Panc1 (cell line): Measurements from ENCODE around the gene EMILIN2.

Source experiments
- CTCF ChIP-seq: fragments of 450-650 bp; IDR thresholded peaks from 2 replicates; pipeline ENCODE4 v1.5.1; 2017; ENCODE audit warnings: mild to moderate bottlenecking
- POLR2AphosphoS5 ChIP-seq: IDR thresholded peaks from 2 replicates; pipeline ENCODE4 v1.6.1; 2012; ENCODE audit warnings: mild to moderate bottlenecking, low read depth, low read length, moderate library complexity
- REST ChIP-seq, 2 experiments: IDR thresholded peaks; 2 replicates each; pipeline ENCODE4 v1.6.1; 2011 to 2012; ENCODE audit warnings: low read depth in 2 of 2, control low read depth in 1 of 2, low read length in 1 of 2, mild to moderate bottlenecking in 1 of 2, moderate library complexity in 1 of 2; ENCODE audit not compliant: insufficient read depth in 1 of 2
- SIN3A ChIP-seq: IDR thresholded peaks from 2 replicates; pipeline ENCODE4 v1.6.1; 2012; ENCODE audit warnings: low read depth, mild to moderate bottlenecking, low read length, moderate library complexity, borderline replicate concordance; ENCODE audit not compliant: insufficient read depth
- TCF7L2 ChIP-seq: IDR thresholded peaks from 2 replicates; pipeline ENCODE4 v1.6.1; 2011; ENCODE audit warnings: mild to moderate bottlenecking, low read depth, low read length, inconsistent platforms

GRCh38 chr18:2823966-2824365 lies 22.8 kb upstream of the EMILIN2 start:
- TF ChIP-seq CTCF: no peak
- TF ChIP-seq POLR2AphosphoS5: no peak
- no peak for TF ChIP-seq TCF7L2
- TF ChIP-seq SIN3A: no peak
- TF ChIP-seq REST (IDR thresholded peaks at IDR 0.05; ENCODE audit: insufficient read depth in 1 of 2, low read depth in 2 of 2, low read length in 1 of 2): no peak
